Mammary microvascular endothelial cell (primary cell): ENCODE data around the gene MAD2L1. TPM values are rescaled to one million over a fixed set of nuclear protein-coding genes. Genes with fewer than 3 reads are reported as not detected.

ENCODE experiments used
- total RNA-seq: library from RNA; depleted of rRNA; stranded (reverse); fragments of >200 nt; gene quantifications from 2 replicates; pipeline ENCODE4 v1.2.3, GENCODE V29; 2015

MAD2L1 gene
- total RNA-seq: 27.3 and 45.0 TPM in 2 replicates

DNA sequence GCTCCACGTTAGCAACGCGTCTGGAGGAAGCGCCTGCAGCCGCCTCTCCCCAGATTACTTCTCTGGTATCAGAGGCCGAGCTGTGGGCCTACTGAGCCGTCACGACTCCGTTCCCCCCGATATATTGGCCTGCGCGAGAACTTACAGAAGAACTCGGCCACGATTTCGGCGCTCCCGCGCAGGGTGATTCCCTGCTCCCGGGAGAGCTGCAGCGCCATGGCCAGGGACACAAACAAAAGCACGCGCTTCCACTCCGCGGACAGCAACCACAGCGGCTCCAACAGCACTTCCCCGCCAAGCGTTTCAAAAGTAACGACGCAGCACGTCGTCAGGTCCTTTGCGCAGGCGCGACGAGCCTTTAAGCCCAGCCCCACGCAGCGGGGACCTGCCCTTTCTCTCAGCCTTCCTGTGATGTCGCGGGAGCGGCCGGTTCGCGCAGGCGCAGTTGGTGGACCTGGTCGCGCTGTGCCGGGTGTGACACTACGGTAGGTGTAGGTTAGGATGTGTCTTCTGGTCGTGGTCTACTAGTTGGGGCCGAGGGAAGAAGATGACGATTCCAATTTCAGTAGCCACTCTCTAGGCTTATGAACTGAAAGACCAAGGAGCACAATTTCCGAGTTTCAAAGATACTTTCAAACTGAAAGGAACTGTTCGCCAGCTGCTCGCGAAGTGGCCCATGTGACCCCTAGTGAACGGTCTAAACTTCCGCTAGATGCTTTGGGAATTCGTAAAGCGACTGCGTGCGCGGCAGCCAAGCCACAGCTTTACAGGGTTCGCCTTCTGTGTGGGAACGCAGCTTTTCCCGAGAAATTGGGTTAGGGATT is at the start of gene MAD2L1:
MAD2L1 (minus strand) TSS at position 332 of the 824 bp plus-strand sequence; CDS start at position 218, 114 bp downstream.

